Cardiac muscle cell (in vitro differentiated cells and primary cell): ENCODE results near the gene MKNK2. TPM values are rescaled to one million over a fixed set of nuclear protein-coding genes. Genes with fewer than 3 reads are reported as not detected.

Source experiments
- DNase-seq, 2 donors: peaks; one replicate each; pipeline versions ENCODE4 v3.0.0 to v3.0.0-alpha.2; 2010 to 2017; ENCODE audit warnings: low read depth in 1 of 2, low spot score in 1 of 2
- H3K27ac ChIP-seq: fragments of 200-600 bp; sonication (generic); 2 replicates; pipeline ENCODE4 v1.5.1; 2016
- H3K27me3 ChIP-seq: fragments of 200-600 bp; sonication (generic); 2 replicates; pipeline ENCODE4 v1.6.0; 2016; ENCODE audit warnings: control low read depth
- H3K36me3 ChIP-seq: fragments of 200-600 bp; sonication (generic); 2 replicates; pipeline ENCODE4 v1.5.1; 2016; ENCODE audit warnings: control low read depth
- H3K4me1 ChIP-seq: fragments of 200-600 bp; sonication (generic); 2 replicates; pipeline ENCODE4 v1.8.1; 2017; ENCODE audit warnings: low read depth, mild to moderate bottlenecking, mixed run types
- H3K4me3 ChIP-seq: fragments of 200-600 bp; sonication (generic); 2 replicates; pipeline ENCODE4 v1.5.1; 2016; ENCODE audit warnings: mild to moderate bottlenecking
- H3K9me3 ChIP-seq: fragments of 200-600 bp; sonication (generic); 2 replicates; pipeline ENCODE4 v1.5.1; 2017; ENCODE audit warnings: low read depth, mild to moderate bottlenecking, control low read depth
- polyA plus RNA-seq: library from polyadenylated mRNA; unstranded; fragments of >200 nt; fragmentation: Nextera tagmentation; extraction: Ambion mirVana; gene quantifications from 2 replicates; pipeline ENCODE4 v1.2.1, GENCODE V29; 2016
- total RNA-seq: library from RNA; depleted of rRNA; stranded (reverse); fragments of >200 nt; gene quantifications from 2 replicates; pipeline ENCODE4 v1.2.3, GENCODE V29; 2016
- TF ChIP-seq, protein P1 (sequence below): IDR thresholded peaks from 2 replicates; pipeline ENCODE4 v1.5.1; 2012; ENCODE audit warnings: low read depth, mild to moderate bottlenecking, low read length

The MKNK2 gene
- total and polyA plus RNA-seq, 2 experiments from 2014 or later: 72.8 to 76.6 TPM

GRCh38 chr19:2021453-2022140 is 29.4 kb downstream of the MKNK2 start:
- H3K36me3 ChIP-seq: no peaks in the 10 kb centered on the region
- TF ChIP-seq, protein P1, sequence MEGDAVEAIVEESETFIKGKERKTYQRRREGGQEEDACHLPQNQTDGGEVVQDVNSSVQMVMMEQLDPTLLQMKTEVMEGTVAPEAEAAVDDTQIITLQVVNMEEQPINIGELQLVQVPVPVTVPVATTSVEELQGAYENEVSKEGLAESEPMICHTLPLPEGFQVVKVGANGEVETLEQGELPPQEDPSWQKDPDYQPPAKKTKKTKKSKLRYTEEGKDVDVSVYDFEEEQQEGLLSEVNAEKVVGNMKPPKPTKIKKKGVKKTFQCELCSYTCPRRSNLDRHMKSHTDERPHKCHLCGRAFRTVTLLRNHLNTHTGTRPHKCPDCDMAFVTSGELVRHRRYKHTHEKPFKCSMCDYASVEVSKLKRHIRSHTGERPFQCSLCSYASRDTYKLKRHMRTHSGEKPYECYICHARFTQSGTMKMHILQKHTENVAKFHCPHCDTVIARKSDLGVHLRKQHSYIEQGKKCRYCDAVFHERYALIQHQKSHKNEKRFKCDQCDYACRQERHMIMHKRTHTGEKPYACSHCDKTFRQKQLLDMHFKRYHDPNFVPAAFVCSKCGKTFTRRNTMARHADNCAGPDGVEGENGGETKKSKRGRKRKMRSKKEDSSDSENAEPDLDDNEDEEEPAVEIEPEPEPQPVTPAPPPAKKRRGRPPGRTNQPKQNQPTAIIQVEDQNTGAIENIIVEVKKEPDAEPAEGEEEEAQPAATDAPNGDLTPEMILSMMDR: no peak
- no peaks in the 10 kb centered on the region for H3K9me3 ChIP-seq
- no peak overlapping the region for H3K27ac ChIP-seq
- H3K27me3 ChIP-seq: no peaks in the 10 kb centered on the region
- no peak overlapping the region for H3K4me3 ChIP-seq
- no peak for DNase-seq
- no peaks in the 10 kb centered on the region for H3K4me1 ChIP-seq

- Histone ChIP-seq H3K4me3 (no peak overlapping the region), H3K27ac (no peak overlapping the region), H3K36me3 (no peaks in the 10 kb centered on the region), H3K9me3 (no peaks in the 10 kb centered on the region), H3K4me1 (no peaks in the 10 kb centered on the region), H3K27me3 (no peaks in the 10 kb centered on the region)
- DNase-seq: no peak
- TF ChIP-seq, protein P1: no peak
Measured at GRCh38 chr19:2018752-2019151, 32.3 kb downstream of the MKNK2 start.

DNA sequence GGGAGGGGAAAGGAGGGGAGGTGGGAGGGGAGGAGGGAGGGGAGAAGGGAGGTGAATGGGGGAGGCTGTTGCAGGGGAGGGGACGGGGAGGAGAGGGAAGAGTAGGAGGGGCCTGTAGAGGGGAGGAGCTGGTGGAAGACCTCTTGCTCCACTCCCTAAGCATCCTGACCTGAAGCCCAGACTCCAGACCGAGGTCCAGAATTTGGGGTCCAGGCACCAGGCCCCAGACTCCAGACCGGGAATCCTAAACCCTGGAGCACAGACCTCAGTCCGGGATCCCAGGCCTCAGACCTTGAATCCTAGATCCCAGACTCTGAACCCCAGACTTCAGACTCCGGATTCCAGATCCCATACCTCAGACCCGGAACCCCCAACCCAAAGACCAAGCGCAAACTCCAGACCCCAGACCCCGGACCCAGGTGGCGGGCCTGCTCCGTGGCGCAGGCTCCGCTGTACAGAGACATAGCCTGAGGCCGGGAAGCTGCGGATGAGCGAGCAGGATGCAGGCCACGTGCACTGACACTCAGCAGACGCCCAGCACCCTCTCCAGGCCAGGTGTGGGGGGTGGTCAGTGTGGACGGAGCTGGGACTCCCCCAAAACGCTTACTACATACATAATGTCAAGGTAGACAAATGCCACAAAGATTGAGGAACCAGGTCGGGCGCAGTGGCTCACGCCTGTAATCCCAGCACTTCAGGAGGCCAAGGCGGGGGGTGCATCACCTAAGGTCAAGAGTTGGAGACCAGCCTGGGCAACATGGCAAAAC is 34.8 kb downstream of the MKNK2 start:
- Histone ChIP-seq H3K27ac (no peak overlapping the region), H3K4me1 (no peaks in the 10 kb centered on the region), H3K9me3 (no peaks in the 10 kb centered on the region), H3K4me3 (peak overlapping the region; percentile 3), H3K36me3 (no peaks in the 10 kb centered on the region), H3K27me3 (no peaks in the 10 kb centered on the region)
- TF ChIP-seq, protein P1: no peak
- peak; percentile 63 to 90 for DNase-seq

- Histone ChIP-seq H3K9me3 (no peaks in the 10 kb centered on the region), H3K4me3 (peak within 1 kb of the TSS; percentile 67), H3K36me3 (no peaks in the 10 kb centered on the region), H3K27me3 (no peaks in the 10 kb centered on the region), H3K27ac (no peak within 1 kb of the TSS), H3K4me1 (no peaks in the 10 kb centered on the region)
- TF ChIP-seq, protein P1: no peak
- peak; percentile 57 to 89 for DNase-seq
Measured at GRCh38 chr19:2015608-2015950, 35.5 kb downstream of the MKNK2 start, which contains the start of gene BTBD2. TSS of gene BTBD2 (minus strand) at chr19:2015714. CDS start at chr19:2015703, 11 bp downstream.

DNA sequence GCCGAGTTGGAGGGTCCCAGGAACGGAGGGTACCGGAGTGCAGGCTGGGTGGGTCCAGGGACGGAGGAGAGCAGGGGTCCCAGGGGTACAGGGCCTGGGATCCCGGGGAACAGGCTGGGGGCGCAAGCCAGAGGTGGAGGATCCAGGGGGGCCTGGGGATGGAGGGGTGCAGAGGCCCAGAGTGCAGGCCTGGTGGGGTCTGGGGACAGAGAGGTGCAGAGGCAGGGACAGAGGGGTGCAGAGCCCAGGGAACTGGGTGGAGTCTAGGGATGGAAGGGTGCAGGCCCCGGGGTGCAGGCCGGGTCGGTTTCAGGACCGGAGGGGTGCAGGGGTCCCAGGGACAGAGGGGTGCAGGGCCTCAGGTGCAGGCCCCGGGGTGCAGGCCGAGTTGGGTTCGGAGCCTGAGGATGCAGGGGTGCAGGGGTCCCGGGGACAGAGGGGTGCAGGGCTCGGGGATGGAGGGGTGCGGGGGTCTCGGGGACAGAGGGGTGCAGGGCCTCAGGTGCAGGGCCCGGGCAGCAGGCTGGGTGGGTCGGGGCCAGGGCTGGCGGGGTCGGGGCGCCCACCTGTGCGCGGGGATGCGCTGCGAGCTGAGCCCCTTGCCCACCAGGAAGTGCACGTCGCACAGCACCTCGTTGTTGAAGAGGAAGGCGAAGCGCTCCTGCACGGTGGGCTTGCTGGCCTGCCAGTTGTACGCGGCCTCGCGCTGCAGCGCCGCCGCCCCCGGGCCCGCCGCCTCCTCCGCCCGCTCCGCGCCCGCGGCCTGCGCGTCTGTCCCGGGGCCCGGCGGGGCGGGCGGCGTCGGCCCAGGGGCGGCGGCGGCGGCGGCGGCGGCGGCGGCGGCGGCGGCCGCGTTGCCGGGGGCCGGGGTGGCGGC is 36.1 kb downstream of the MKNK2 start:
- Histone ChIP-seq H3K36me3 (no peaks in the 10 kb centered on the region), H3K27me3 (no peaks in the 10 kb centered on the region), H3K4me3 (peak overlapping the region; percentile 67), H3K27ac (no peak overlapping the region), H3K4me1 (no peaks in the 10 kb centered on the region), H3K9me3 (no peaks in the 10 kb centered on the region)
- TF ChIP-seq, protein P1: no peak
- DNase-seq: peak; percentile 25 to 66
